Activated CD4-positive, alpha-beta T cell treated with anti-CD3 and anti-CD28 coated beads, Interleukin-2, amount 50 U/mL, for 16 hours (primary cell): ENCODE results near the gene MAB21L1.

Experiments
- DNase-seq: peaks from one replicate; pipeline ENCODE4 v3.0.0-alpha.2; 2020

MAB21L1 gene

GRCh38 chr13:35479038-35479492, 2.6 kb upstream of the MAB21L1 start:
- DNase-seq: no peak

GRCh38 chr13:35478271-35479037, 2.0 kb upstream of the MAB21L1 start:
- DNase-seq: no peak

DNA sequence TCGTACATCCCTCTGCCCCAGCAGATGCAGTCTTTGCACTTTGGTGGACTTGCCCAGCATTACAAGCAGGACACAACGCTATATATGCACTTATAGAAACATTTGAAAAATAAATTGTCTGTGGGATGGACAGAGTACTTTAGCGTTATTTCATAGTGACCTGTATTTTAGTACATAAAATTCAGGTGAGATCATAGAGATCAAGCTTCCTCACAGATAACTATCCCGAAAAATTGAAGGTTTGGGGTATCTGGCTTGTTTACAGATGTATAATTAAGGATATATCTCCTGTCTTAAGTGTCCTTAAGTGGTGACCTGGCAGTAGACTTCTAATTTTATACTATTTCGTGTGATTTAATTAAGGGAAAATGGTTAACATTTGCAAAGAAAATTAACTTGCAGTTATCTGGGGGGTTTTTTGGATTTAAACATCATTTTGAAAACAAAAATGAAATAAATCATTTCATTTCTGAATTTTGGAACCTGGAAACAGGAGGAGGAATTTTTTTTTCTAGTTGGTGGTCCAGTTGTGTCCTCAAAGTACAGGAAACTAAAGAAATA, 977 bp upstream of the MAB21L1 start:
- no peak for DNase-seq

DNA sequence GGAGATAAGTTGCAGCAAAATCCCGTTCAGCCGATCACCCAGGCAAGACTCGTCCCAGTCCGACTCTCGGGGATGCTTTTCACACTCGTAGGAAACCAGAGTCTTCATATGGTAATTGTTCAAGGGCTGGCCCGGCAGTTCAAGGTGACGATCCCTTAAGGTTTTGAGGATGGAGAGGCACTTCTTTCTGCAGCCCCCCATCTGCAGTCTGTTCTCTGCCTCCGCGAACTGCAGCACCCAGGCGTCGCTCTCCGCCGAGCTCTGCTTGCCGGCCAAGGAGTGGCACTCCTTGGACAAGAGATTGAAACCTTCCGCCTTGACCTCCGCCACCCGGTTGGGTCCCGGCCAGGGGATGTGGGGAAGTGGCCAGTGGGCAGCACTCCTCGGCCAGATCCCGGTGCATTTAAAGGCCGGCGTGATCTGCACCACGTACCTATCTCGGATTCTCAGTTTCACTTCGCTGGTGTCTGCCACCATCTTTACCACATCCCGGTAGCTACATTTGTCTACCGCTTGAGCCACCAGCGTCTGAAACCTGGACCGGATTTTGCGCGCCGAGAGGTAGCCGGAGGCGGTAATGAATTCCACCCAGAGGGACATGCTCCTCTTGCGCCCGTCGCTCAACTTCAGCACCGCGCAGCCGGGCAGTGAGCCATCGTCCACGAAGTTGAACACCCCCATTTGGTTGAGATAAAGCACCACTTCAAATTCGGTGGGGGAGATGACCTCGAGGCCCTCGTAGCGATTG, 1.1 kb downstream of the MAB21L1 start:
- no peak for DNase-seq

DNA sequence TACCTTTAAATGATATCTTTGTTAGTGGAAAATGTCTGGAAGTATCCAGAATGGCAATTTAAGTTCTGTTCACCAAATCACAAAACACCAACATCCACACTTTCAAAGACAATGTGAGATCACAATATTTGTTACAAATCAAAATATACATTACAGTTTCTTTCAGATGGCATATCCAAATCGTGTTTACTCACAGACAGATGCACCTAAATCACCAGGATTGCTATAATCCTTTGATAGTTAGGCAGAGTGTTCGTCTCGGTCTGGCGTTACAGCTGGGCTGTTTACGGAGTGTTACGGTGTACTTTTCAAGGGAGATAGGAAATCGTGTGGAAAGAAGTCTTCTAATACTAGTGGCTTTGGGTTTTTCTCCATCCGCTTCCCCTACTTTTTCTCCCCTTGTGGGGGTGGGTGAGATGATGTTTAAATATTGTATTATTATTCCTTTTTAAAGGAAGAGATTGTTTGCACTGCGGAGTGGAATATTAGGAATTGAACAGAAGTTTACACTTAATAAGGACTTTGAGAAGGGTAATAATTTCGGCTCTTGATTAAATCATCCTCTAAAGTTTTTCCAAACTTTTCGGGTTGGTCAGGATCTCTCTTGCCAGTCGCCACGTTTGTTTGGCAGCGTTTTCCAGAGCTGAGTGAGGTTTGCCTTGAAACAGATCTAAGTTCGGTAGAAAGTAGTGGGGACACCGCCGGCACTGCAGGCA, 1.8 kb downstream of the MAB21L1 start:
- no peak for DNase-seq

- no peak for DNase-seq
Measured at GRCh38 chr13:35473802-35474201, 2.7 kb downstream of the MAB21L1 start.

GRCh38 chr13:35473206-35473775, 3.2 kb downstream of the MAB21L1 start:
- no peak for DNase-seq

DNA sequence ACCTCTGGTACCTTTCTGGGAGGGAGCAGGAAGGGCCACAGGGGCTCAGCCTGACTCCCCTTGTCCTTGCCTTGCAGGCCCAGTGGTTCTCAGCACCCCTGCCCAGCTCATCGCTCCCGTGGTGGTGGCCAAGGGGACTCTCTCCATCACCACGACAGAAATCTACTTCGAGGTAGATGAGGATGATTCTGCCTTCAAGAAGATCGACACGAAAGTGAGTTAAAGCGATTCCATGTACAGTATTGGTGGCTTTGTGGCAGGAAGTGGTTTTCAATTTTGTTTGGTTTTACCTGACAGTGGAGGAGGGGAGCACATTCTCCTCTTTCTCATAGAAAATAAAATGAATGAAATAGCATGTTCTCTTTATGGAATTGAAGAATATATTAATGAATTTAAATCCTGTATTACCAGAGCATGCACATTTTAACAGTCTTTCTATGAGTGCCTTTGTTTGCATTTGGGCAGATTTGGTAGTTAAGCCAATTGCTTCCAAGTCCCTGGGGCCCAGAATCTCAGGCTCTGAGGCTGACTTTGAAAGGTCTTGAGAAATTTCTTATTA, 4.1 kb downstream of the MAB21L1 start:
- peak; percentile 16 for DNase-seq

DNA sequence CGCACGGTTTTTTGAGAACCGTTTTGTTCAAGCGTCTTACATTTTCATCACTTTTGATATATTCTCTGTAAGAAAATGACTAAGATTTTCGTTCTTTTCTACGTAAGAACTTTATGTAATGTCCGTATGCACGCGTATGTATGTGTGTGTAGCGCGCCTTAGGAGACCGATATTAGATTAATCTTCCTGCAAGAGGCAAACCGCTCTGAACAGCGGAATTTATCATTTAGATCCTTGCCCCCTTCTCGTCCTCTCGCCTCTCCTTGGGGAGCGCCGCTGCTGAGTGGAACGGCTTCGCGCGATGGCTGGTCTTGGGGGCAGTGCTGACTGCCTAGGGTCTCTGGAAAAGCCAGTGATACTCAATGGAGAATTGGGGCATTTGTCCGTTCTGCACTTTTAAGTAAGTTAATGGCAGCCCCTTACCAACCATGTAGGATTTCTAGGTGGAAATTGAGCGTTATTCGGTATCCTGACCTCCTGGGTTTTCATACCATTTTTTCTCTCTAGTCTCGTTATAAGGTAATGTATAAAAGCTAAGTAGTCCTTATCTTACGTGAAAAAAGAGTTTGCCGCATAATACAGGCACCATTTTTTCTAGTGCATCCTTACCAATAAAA, 4.7 kb downstream of the MAB21L1 start:
- no peak for DNase-seq

- DNase-seq: no peak
Measured at GRCh38 chr13:35470671-35471661, 5.5 kb downstream of the MAB21L1 start.

DNA sequence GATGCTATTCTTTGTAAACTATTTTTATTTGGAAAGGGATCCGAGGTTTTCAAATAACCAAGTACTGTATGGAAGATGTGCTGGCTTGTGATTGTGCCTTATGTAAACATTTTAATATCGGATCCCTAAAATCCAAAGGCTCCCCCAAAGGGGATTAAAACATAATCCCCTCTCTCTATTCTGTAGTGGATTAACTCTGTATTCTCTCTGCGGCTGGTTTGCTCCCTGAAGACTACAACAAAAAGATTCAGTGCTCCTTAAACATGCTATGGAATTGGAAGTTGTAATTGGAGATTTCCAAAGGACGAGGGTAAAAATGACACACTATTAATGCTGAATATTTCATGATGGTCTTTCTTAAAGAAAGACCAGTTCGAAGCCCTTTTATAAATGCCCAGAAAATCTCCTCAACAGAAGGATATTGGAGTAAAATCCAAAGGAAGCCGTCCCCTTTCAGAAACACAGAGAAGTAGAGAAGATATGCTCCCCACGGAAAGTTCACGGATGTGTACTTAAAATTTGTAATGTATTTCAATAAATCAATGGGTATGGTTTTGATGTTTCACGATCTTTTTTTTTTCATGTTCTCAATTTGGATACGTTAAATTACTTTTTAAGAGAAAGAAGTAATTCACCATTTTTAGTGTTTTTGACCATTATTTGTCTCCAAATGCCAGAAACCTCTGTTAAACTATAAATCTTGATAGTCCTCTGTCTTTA, 6.5 kb downstream of the MAB21L1 start:
- no peak for DNase-seq

DNA sequence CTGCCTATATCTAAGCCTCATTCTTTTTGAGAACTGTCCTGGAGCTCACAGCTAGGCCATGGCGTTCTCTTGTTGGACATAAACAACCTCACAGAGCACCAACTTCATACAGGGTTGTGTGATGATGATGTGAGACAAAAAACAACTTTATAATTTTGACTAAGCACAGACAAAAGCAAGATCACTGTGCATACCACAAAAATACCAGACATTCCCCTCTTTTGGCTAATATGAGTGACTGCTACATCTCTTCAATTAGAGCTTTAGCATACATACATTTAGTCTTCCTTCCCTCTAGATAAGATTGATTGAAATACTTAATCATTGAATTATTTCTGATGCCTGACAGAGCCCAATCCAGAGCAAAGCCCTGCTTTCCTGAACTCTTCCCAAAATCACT, 8.3 kb downstream of the MAB21L1 start:
- DNase-seq: no peak

DNA sequence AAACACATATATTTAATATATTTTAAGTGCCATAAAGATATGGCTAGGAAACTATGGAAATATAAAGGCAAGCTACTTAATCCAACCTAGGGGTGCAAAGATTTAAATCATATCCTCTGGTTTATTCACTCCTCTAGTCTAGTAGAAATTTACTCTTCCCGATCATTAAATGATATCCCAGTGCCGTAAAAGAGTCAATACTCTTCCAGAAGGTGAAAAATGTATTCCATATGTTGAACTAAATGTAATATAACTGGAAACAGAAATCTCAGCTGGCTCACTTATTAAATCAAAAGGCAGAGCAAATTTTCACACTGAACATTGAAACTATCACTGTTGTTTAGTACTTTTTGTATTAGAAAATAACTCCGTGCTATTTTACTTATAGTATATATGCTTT, 11.1 kb downstream of the MAB21L1 start:
- no peak for DNase-seq

DNA sequence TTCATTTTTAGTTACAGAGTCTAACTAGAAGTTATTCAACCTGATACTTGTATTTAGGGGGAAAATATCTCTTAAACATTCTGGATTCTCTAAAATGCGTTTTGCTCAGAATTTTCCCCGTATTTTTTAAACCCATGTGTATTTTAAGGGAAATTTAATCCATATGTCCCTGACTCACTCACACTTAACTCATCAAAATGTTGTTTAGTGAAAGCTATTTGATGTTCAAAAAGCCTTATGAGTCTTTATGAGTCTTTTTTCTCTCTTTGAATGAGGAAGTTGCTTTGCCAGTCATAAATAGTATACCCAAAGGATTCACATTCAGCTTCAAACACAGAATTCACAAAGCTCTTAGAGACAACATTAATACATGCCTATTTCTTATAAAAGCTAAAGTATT, 16.4 kb downstream of the MAB21L1 start:
- no peak for DNase-seq

DNA sequence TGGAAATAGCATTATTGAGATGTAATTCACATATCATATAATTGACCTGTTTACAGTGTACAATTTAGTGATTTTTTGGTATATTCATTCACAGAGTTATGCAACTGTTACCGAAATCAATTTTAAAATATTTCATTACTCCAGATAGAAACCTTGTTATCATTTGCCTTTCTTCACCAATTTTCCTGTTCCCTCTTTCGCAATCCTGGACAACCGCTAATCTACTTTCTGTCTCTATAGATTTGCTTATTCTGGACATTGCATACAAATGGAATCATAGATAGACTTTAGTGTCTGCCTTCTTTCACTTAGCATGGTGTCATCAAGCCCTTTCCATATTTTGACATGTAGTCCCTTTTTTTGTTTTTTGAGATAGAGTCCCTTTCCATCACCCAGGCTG, 19.2 kb downstream of the MAB21L1 start:
- DNase-seq: no peak

DNA sequence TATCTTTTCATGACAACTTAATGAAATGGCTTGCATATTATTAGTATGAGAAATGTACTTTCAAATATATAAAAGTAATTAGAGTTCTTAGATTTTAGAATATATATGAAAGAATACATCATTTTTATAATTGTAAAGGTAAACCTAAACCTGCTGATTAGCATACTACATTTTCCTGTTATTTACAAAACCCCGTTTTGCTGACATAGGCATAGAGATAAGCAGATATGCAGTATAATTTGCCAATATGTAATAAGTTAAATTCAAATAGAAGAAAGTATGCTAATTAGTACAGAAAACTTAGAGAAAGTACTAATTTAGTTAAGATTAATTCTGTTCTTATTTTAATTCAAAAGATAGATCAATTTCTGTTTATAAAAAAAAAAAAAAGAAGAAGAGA, 21.5 kb downstream of the MAB21L1 start:
- no peak for DNase-seq

DNA sequence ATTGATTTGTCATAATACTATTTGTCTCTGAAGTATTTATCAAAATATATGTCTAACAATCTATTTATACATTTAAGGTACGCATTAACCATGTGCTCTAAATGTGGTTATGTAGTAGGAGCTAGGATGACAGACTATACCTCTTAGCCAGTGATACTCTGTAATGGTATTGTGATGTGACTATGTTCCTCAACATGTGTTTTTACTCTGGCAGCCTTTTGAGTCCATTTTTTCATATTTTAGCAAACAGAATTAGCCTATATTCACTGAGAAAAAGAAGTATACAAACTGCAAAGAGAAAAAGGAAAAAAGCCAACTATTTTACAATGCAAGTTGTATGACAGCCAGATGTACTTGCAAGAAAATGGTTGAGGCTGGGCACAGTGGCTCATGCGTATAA, 26.7 kb downstream of the MAB21L1 start:
- DNase-seq: no peak

DNA sequence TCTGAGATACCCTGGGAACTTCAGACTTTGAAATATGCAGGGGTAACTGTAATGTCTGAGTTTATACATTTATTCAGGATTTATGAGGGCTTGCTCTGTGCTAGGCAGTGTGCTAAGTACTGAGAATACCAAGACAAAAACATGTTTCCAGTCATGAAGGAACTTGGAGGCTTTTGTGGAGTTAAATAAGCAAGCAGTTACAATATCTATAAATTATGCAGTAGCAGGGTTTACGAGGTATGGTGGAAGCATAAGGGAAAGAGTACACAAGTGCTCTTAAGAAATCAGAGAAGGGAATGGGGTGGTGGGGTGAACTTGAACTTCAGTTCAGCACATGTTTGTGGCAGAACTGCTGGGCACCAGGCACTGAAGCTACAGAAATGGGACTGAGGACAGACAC, 28.0 kb downstream of the MAB21L1 start:
- no peak for DNase-seq
